Activated T-cell treated with anti-CD3 and anti-CD28 coated beads for 4 hours (primary cell): ENCODE measurements around the gene SLC1A4.
A peak's percentile ranks its signal among the peaks of the same experiment; 100 is the strongest.

Experiments
- DNase-seq: peaks from one replicate; pipeline ENCODE4 v3.0.0-alpha.2; 2020

Gene SLC1A4

DNA sequence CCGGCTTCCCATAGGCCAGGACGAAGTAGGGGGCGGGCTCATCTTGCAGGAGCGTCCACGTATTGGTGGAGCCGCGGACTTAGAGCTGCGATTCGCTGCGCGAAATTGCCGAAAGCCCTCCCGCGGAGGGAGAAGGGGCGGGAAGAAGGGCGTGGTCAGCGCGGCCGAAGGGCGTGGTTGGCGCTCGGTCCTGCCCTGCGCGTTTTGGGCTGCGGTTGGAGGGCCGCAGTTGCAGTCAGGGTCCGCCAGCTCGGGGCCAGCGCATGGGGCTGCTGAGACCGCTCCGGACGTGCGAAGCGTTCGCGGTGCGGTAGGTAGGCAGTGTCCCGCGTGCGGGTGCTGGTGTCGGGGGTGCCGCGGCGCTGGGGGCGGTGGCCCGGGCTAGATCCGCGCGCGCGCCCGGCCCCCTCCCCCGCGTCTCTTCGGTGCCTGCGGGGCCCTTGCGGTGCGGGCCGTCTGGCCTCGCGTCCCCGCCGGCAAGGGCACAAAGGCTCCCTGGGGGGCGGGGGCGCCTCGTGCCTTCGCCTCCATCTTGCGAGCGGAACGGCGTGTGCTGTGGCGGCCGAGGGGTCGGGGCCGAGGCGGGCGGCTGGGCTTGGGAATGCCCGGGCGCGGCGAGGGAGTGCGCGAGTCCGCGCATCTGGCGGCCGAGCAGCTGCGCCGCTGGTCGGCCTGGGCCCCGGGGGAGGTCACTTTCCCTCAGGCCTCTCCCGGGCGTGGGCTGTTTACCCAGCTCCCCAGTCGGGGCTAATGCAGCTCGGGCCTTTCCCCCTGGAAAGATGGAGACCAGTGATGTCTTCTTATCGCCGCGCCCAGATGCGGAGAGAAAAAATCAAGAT, 67.2 kb downstream of the SLC1A4 start, which contains the start of gene CEP68:
TSS of gene CEP68 (plus strand) at position 202 of the 839 bp plus-strand sequence. CDS start 13,029 bp downstream, outside the sequence.
- peak; percentile 92 for DNase-seq

GRCh38 chr2:65057054-65057375, 67.8 kb downstream of the SLC1A4 start:
- DNase-seq: no peak

DNA sequence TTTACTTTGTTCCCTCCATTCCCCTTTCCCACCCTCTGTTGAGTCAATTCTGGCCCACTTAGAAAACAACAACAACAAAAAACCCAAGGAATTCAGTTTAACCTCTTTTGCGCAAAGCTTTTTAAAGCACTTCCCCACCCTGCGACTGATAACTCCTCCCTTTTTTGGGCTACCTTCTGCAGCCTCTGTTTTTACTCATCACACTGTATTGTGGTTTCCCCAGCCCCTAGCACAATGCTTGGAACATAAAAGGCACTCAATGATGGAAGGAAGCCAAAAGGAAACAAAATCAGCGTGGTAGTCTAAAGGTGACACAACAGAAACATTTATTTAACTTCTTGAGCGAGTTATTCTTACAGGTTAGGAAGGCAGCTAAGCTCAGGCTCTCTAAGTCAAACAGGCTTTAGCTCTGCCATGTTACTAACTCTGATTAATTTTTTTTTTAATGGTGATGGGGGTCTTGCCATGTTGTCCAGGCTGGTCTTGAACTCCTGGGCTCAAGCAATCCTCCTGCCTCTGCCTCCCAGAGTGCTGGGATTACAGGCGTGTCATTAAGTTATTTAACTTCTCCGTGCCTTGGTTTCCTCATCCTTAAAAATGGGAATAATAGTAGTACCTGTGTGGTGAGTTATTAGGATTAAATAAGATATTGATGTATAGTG, 68.3 kb downstream of the SLC1A4 start:
- DNase-seq: peak; percentile 42

- DNase-seq: no peak
Measured at GRCh38 chr2:65059071-65059470, 69.9 kb downstream of the SLC1A4 start.

- DNase-seq: no peak
Measured at GRCh38 chr2:65061146-65061909, 72.1 kb downstream of the SLC1A4 start.

DNA sequence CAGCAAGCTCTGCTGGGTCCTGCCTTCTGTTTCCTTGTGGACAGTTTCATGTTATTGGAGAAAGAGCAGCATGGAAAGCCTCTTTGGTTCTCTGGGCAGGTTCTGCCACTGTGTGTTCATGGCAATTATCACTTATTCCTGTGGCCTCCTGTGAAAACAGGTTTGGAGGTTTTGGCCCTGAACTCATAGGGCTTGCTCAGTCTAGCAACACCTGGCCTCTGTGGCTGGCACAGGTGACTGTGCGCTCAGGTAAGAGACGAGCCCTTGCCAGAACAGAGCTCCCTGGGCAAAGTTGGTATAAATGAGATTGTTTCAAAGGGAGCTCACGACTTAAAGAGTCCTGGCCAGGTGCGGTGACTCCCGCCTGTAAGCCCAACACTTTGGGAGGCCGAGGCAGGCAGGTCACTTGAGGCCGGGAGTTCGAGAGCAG, 72.7 kb downstream of the SLC1A4 start:
- no peak for DNase-seq

DNA sequence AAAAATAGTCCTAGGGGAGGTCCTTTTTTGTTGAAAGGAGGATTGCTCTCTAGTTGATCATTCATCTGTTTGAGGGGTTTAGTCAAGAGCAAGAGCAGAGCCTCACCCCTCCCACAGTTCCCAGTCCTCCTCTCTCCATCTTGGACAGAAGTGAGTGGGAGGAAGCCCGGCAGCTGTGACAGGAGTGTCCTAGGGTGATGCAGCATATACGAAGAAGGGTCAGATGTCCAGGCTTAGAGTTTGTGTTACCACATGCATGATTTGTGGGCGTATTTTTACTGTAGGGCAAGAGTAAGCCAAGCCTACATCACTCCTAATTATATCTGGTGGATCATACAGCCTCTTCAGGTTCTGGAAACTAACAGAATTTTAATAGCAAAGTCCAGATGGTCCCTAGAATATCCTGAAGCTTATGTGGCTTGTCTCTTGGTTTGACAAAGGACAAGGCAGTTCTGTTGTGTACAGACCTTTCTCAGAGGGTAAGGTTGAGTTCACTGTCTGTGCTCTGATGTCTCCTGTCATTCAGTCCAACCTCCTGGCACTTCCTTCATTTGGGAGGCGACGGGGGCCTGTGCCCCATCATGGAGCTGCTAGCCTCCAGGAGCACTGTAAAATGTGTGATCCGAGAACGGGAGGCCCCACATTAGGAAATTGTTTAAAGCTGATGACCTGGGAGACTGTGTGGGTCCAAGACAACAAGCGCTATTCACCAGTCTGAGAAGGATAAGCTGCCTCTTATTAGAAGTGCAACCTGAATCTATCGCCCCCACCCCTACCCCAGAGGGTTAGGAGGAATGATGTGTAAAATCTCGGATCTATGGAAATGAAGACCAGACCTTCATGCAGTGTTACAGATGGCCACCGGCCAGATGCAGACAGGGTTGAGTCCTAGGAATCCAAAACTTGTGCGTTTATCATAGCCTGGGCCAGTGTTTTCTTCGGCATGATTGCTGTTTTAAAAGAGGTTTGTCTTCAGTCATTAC, 73.9 kb downstream of the SLC1A4 start:
- no peak for DNase-seq

GRCh38 chr2:65064728-65065552, 75.7 kb downstream of the SLC1A4 start:
- peak; percentile 28 for DNase-seq

- no peak for DNase-seq
Measured at GRCh38 chr2:65067806-65068553, 78.8 kb downstream of the SLC1A4 start.

DNA sequence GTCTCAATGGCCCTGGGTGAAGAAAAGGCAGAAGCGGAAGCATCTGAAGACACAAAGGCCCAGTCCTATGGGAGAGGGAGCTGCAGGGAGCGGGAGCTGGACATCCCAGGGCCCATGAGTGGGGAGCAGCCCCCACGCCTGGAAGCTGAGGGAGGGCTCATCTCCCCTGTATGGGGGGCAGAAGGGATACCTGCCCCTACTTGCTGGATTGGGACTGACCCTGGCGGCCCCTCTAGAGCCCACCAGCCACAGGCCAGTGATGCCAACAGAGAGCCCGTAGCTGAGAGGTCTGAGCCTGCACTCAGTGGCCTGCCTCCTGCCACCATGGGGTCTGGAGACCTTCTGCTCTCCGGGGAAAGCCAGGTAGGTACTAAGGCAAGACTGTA, 80.2 kb downstream of the SLC1A4 start:
- no peak for DNase-seq

- DNase-seq: no peak
Measured at GRCh38 chr2:65070172-65070830, 81.1 kb downstream of the SLC1A4 start.

DNA sequence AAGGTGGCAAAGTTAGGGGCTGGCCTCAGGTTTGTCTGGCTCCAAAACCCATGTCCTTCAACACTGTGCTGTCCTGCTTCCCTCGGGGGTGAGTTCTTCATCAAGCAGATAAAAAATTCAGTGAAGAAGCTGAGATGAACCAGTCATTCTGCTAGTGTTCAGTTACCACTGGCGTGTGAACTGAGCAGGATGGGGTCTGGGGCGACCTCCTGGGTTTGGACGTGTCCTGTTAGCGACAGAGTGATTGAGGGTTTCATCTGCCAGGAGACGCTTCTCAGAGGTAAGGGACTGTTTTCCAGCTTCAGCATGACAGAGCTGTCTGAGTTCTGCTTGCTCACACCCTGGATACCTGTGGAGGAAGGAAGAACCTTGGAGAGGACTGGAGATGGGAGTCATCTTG, 81.7 kb downstream of the SLC1A4 start:
- no peak for DNase-seq

- DNase-seq: no peak
Measured at GRCh38 chr2:65071499-65072180, 82.4 kb downstream of the SLC1A4 start.

GRCh38 chr2:65072181-65072970, 83.2 kb downstream of the SLC1A4 start:
- no peak for DNase-seq
